NCI-H1417 treated with DMSO at 0.1 percent for 48 hours (cell line): Measurements from ENCODE around the gene ACO2.
"Not testable (repeated sequence)": the region's sequence is repeated elsewhere in the genome, so short reads cannot be mapped to it uniquely, and the experiment has no call there.

ENCODE experiments used
- DNase-seq: peaks from one replicate; lab custom pipeline; 2025; lab: John Stamatoyannopoulos, UW

ACO2 gene

DNA sequence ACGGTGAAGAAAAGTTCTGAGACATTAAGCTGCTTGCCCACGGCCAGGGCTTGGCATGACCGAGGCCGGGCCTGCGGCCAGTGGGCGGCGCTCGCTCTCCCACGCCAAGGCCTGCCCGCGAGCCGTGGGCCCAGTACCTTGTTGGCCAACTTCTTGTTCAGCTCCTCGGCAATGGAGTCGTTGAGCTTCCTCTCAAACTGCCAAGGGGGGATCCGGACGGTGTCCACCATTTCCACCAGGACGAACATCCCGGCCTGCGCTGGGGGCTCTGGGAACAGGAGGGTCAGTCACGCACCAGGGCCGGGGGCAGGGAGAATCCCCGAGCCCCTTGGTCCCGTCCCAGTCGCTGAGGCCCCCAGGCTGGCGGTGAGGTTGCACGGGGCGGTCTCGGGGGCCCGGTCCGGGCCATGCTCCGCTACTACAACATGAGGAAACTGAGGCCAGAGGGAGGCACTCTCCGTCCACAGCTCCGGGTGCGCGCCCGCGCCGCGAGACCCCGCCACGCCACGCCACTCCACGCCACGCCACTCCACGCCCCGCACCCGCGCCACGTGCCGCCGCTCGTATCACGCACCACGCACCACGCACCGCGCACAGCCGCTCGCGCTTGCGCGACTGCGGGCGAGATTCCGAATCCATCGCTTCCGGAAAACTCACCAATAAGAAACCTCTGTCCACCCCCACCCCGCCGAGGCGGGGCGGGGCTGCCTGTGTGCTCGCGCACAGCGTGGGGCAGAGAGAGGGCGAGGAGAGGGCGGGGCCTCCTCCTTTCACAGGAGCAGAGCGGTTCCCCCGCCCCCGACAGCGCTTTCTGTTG is 75.1 kb downstream of the ACO2 start, which contains the start of gene POLR3H:
TSS of gene POLR3H (minus strand) at position 617 of the 817 bp plus-strand sequence. CDS start at position 248, 369 bp downstream.
- peak; percentile 79 for DNase-seq

DNA sequence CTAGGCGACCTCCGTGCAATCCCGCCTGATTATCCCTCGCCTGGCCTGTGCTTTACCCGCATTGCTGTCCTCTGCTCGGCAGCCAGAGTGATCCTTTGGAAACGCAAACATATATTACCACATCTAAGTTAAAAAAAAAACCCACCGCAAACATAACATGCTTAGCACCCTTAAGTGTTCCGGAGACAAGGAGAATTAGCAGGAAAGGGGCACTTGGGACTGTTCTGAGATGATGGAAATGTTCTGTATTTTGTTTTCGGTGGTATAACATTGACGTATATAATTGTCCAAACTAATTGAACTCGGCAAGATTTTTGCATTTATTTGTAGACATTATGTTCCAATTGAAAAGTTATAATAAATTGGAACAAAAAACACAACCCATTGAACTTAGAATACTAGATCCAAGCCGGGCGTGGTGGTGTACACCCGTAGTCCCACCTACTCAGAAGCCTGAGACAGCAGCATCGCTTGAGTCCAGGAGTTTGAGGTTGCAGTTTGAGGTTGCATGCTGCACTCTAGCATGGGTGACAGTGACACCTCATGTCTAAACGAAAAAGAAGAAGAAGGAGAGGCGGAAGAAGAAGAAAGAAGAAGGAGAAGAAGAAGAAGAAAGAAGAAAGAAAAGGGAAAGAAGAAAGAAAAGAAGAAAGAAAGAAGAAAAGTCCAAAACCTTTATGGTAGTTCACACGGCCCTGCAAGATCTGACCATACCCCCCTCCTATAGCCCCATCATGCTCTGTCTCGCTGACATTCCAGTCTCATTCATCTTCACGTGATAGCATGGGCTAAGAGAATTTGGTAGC is 76.0 kb downstream of the ACO2 start:
- no peak for DNase-seq

DNA sequence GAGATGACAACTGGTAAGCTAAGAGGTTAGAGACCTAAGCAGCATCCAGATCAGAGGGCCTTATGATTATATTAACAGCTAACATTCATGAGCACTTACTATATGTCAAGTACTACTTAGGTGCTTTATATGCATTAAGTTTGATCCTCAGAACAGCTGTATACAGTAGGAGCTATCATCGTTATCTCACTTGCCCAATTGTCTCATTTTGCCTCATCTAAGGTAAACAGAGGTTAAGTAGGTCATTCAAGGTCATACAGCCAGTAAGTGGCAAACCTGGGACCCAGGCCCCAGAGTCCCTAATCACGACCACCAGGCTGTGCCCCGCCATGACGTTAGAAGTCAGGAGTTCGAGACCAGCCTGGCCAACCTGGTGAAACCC is 79.9 kb downstream of the ACO2 start:
- no peak for DNase-seq

DNA sequence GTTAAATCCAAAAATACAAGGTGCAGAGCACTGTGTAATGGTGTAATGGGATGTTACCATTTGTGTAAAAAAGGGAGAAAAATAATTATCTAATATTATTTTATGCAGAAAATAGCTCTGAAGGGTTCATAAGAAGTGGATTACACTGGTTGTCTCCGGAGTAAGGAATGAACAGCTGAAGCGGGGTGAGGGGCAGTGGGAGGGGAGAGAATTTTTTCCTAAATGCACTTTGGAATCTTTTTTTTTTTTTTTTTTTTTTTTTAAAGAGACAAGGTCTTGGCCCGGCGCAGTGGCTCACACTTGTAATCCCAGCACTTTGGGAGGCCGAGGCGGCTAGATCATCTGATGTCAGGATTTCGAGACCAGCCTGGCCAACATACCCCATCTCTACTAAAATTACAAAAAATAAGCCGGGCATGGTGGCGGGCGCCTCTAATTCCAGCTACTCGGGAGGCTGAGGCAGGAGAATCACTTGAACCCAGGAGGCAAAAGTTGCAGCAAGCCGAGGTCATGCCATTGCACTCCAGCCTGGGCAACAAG is 82.1 kb downstream of the ACO2 start:
- DNase-seq, result no peak

DNA sequence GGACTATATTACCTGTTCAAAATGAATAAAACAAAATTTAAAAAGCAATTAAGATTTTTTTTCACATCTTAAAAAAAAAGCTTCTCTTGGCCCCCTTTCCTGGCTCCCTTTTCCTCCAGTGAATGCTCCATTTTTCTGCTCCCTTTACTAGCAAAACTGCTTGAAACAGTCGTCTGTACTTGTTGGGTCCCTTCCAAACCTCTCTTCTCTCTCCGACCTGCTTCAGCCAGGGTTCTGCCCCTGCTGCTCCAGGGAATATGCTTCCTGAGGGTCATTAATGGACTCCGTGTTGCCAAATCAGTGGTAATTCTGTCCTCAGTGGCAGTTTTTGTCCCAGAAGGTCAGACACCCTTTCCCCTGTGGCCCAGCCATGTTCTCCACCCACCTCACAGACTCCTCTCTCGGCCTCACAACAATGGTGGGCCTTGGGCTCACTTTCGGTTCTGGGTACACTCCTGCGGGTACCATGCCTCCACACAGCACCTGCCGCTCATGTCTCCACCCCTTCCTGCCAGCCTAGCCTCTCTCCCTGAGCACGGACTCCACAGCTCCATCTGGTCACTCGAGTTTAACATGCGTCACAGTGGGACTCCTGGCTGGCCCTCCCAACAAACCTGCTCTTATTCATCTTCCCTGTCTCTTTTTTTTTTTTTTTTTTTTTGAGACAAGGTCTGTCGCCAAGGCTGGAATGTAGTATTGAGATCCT is 83.1 kb downstream of the ACO2 start:
- no peak for DNase-seq

DNA sequence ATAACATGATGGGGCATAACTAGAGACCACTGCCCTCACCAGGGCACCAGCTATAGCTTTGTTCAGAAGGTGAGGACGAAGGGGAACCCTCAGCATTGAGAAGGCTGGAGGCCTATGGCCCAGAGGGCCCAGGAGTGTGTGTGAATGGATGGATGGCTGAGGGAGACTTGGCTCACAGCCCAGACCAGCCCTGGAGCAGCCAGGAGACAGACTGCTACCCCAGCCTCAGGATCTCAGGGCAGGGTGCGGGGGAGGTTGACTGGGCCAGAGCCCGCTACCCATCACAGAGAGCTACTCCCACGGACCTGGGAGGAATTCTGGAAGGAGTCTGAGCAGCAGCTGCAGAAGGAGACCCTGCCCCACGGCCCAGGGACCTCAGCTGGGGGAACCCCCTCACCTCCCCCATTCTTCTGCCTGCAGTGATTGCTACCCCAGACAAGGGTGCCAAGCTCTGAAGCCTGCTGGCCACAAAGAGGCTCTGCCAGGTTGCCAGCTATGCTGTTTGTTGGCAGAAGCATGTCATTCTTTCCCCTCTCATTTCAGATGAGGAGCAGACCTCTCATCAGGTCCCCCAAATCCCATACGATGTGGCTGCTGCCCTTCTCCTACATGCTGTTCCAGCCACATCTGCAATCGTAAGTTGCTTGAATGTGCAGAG is 86.5 kb downstream of the ACO2 start:
- DNase-seq, result no peak

DNA sequence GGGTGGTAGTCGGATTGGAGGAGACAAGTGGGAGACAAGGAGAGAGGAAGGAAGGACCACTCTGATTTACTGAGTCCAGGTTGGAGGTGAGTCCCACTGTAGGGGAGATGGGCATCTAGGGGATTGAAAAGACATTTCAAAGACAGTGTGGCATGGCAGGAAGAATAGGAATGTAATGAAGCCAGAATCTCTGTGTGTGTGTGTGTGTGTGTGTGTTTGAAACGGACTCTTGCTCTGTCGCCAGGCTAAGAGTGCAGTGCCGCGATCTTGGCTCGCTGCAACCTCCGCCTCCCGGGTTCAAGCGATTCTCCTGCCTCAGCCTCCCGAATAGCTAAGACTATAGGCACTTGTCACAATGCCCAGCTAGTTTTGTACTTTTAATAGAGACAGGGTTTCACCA is 87.6 kb downstream of the ACO2 start:
- no peak for DNase-seq

DNA sequence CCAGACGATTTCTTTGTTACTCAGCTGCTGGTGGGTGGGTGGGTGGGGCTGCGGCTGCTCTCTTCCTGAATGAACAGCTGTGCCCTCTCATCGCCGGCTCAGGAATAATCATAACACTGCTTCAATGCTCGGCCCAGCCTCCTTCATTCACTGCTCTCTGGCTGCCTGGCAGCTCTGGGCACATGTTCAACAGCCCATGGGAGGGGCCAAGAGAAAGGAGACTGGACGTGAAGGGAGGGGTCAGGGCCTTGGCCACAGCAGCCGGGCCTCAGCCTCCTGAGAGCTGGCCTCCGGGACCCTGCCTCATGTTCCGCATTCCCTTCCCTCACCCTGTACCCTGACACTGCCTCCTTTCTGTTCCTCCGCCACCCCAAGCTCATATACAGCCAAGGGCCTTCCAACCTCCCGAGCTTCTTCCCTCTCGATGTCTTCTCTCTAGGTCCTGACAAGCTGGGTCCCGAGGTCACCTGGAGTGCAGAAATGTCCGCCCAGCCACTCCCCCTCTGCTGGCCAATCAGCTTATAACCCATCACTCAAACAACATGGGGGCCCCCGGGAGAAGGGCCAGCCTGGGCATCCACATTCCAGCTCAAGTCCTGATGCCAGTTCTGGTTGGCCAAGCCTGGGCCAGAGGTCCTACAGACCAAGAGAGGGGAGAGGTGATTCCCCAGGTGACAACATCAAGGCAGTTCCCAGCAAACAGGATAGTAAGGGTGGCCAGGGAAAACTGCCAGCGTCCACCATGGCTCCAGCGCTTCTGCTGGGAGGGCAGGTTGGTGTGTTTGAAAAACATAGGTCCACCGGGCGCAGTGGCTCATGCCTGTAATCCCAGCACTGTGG is 88.7 kb downstream of the ACO2 start:
- no peak for DNase-seq

DNA sequence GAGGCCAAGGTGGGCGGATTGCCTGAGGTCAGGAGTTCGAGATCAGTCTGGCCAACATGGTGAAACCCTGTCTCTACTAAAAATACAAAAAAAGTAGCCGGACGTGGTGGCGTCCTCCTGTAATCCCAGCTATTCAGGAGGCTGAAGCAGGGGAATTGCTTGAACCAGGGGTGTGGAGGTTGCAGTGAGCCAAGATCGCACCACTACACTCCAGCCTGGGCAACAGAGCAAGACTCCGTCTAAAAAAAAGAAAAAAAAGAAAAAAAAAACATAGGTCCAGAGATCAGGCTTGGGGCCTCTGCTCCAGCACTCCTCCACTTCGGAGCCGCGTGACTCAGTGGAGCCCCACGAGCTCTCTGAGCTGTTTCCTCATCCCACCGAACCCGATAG is 89.3 kb downstream of the ACO2 start:
- DNase-seq, result not testable (repeated sequence)

DNA sequence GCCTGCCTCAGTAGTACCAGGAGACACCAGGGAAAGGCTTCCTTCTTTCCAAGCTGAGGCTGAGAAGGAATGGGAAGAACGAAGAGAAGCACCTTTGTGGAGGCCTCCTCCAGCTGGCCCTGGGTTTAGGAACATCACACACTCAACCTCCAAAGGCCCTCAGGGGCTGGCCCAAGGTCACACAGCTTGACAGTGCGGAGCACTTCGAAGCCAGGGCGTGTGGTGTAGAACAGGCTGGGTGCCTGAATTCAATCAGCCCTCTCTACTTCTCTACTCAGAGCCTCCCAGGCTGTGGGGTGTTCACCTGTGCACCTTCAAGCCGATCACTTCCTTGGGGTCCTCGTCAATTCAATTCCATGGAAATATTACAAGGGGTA is 91.2 kb downstream of the ACO2 start:
- DNase-seq, result no peak

DNA sequence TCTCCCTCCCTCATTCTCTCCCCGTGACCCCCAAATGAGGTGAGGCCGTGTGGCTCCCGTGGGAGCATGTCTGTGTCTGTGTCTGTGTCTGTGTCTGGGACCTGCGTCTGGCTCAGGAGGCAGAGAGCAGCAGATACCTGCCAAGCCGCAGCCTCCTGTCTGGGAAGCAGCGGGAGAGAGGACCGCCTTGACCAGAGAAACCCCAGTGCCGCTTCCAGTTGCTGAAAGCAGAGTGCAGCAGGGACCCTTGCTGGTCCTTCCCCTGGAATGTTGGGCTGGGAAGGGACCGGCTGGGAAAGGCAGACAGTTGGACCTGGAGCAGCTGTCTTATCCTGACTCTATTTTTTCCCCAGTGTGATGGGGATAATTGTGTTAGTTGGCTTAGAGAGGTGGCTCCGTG is 92.4 kb downstream of the ACO2 start:
- no peak for DNase-seq

DNA sequence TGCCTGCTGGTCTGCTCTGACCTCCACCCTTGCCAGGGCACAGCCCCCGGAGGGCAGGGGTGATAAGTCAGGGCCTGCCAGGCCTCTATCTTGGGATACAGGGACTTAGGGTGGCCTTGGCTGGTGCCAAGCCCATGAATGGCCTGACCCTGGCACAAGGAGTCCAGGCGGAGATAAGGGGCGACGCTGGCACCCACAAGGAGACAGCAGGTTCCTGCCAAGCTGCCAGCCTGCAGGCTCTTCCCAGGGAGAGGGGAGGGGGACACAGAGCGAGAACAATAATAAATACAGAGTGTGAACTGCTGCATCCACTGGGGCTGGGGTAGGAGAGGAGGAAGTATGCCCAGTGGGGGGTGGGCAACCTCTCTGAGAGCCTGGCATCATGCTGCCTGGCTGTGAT is 92.9 kb downstream of the ACO2 start:
- DNase-seq, result no peak

DNA sequence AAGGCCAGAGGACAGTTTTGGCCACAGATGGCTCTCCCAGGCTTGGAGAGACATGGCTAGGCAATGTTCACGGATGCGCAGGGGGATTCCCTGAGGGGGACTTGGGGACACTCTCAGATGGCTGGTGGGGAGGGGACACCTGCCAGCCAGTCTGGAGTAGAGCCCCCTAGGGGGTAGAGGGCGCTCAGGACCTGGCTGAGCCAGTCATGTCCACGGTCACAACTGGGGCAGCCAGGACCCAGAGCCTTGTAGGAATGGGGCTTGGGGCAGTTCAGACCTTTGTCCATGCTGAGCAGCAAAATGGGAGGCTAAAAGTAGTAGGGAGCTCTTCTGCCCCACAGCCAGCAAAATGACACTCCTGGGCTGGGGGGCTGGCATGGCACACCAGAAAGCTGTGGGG is 93.5 kb downstream of the ACO2 start:
- DNase-seq, result no peak

DNA sequence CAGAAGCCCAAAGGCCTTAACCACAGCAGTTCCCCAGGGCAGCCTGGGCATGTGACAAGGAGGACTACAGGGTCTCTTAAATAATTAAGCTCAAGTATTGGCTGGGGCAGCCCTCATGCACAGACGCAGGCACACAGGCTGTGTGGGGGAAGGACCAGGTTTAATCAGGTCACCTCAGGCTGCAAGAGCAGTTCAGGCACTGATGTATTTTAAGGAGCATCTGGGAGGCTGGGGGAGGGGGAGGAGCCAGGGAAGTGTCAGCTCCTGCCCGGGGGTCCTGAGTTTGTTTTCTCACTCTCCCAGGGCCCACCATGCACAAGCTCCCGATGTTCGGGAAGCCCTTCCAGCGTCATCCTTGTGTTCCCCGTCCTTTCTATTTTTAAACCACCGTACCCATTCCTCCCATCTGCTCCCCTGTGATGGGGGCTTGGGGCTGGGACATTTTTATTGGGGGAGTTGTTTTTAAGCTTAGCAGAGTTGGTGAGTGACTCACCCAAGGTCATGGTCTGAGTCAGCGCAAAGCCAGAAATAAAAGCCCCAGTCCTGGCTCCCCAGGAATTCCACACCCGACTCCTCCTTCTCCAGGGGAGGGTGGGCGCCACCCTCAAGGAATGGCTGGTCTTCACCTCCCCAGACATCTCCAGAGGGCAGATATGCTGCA is 94.3 kb downstream of the ACO2 start:
- DNase-seq, result no peak

DNA sequence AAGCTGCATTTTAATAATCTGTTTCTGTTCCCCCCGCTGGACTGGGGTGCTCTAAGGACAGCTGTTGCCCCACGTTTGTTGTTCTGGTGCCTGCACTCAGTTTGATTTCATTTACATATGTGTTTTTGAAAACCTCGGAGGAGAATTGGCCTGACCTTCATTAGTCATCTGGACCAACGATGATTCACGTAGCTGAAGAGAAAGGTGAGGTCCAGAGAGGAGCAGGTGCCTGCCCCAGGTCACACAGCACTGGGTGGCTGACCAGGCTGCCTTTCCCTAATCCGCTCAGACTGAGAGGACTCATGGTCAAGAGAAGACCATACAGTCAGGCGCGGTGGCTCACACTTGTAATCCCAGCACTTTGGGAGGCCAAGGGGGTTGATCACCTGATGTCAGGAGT is 95.6 kb downstream of the ACO2 start:
- no peak for DNase-seq

DNA sequence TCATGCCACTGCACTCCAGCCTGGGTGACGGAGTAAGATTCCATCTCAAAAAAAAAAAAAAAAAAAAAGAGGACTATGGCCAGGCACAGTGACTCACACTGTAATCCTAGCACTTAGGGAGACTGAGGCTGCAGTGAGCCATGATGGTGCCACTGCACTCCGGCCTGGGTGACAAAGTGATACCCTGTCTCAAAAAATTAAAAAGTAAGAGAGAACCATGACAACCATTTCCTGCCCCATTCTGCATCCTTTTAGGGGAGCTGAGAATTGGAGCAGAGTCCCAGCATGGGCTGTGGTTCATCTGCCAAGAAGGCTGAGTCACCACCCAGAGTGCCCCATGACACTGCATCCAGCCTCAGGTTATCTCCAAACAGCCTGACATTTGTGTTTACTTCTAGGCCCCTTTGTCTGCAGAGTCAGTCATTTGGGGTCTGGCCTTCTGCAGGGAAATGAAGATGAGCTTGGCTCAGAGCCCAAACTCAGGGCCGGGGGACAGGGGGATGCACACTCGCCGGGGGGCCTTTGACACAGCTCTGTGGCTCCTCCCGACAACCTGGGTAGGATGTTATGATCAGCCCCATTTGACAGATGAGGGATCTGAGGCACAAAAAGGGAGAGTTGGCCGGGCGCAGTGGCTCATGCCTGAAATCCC is 96.6 kb downstream of the ACO2 start:
- DNase-seq, result no peak

DNA sequence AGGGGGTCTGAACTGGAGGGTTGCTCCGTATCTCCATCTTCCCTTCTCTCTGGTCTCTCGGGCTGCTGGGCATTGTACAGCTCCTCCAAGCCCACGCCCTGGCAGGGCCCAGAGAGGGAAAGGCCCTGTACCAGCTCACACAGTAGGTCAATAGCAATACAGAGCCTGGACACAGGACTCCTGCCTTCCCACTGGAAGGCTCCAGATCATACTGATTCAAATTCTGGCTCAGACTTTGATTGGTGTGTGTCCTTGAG is 98.5 kb downstream of the ACO2 start:
- DNase-seq, result no peak

DNA sequence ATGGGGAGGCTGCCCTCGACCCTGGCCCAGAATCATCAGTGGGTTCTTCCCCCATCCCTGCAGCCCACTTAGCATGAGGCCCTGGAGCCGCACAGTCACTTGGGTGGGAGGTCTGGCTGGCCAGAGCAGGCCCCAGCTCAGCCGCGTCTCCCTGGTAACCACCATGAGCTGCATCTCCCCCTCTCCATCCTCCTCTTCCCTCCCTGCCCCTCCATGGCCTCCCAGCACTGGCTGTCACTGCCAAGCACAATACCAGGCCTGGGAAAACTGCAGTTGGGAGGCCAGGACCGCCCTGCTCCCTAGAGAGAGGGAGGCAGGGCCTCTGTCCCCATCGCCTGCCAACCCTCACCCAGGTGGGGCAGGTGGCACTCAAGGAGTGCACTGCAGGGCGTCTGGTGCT is 99.9 kb downstream of the ACO2 start:
- no peak for DNase-seq

DNA sequence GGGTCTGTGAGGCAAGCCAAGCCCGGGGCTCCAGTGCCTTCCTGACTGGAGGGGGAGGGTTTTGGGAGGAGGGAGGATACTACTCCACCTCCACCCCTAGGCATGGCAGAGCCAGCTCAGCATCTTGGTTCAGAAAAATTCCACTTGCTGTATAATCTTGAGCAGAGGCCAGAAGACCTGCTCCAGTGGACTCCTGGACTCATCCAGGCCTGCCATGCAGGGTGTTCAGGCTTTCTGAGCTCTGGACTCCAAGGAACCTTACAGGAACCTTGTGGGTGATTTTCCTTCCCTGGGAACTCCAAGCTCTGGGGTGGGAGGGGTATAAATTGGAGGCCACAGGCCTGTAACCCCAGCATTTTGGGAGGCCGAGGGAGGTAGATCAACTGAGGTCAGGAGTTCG is 101.3 kb downstream of the ACO2 start:
- DNase-seq, result no peak

DNA sequence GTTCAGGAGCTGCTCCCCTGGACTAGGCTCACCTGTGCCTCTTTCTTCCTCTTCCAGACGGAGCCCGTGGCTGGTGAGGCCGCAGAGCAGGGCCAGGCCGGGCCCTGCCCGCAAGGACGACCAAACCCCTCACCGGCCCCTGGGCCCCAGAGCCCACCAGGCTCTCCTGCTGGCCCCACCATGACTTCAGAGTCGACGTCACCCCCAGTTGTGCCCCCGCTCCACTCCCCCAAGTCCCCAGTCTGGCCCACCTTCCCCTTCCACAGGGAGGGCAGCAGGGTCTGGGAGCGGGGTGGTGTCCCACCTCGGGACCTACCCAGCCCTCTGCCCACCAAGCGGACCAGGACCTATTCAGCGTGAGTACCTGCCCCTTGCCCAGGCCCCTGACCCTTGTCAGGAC is 102.9 kb downstream of the ACO2 start:
- no peak for DNase-seq
